MCF 10A (cell line): ENCODE data around the gene JRKL. TPM values are rescaled to one million over a fixed set of nuclear protein-coding genes. Genes with fewer than 3 reads are reported as not detected.

Source experiments
- BruUV-seq: library from RNA; stranded (reverse); fragments of 400-500 nt; replicated peaks from 2 replicates; lab custom pipeline; 2021; lab: Mats Ljungman, UMichigan
- CTCF ChIA-PET: fragments of 300-600 bp; sonication (Branson Sonifier 250); formaldehyde crosslinking; extraction: SDS; loops from one replicate; lab custom pipeline; 2021; ENCODE audit warnings: antibody characterized with exemption, inconsistent platforms; lab: Yijun Ruan, JAX
- POLR2A ChIA-PET: fragments of 300-600, 350-650 bp; sonication (Branson Sonifier 250); formaldehyde crosslinking; extraction: SDS; loops from one replicate; lab custom pipeline; 2020; ENCODE audit warnings: antibody characterized with exemption, inconsistent platforms; lab: Yijun Ruan, JAX
- DNase-seq: peaks from one replicate; pipeline ENCODE4 v3.0.0-alpha.2; 2018; ENCODE audit not compliant: unreplicated experiment
- H3K27ac Mint-ChIP-seq: one replicate; pipeline ENCODE4 v1.8.0; 2022; ENCODE audit warnings: mild to moderate bottlenecking, low read depth, mixed read lengths; ENCODE audit not compliant: unreplicated experiment
- H3K27me3 Mint-ChIP-seq: one replicate; pipeline ENCODE4 v1.8.0; 2022; ENCODE audit warnings: mixed read lengths; ENCODE audit not compliant: insufficient read depth, unreplicated experiment
- H3K36me3 Mint-ChIP-seq: one replicate; pipeline ENCODE4 v1.8.0; 2022; ENCODE audit warnings: mild to moderate bottlenecking, moderate library complexity, mixed read lengths; ENCODE audit not compliant: insufficient read depth, unreplicated experiment
- H3K4me1 Mint-ChIP-seq: one replicate; pipeline ENCODE4 v1.8.0; 2022; ENCODE audit warnings: mixed read lengths; ENCODE audit not compliant: insufficient read depth, unreplicated experiment
- H3K4me3 Mint-ChIP-seq: one replicate; pipeline ENCODE4 v1.8.0; 2022; ENCODE audit warnings: mild to moderate bottlenecking, moderate library complexity, mixed read lengths; ENCODE audit not compliant: unreplicated experiment
- H3K9me3 Mint-ChIP-seq: one replicate; pipeline ENCODE4 v1.8.0; 2022; ENCODE audit warnings: mixed read lengths; ENCODE audit not compliant: unreplicated experiment
- CTCF ChIP-seq: fragments of 200-600 bp; IDR thresholded peaks from one replicate; pipeline ENCODE4 v1.8.0; 2022; ENCODE audit warnings: antibody characterized with exemption, mild to moderate bottlenecking; ENCODE audit not compliant: unreplicated experiment
- intact Hi-C: fragments of 100-400 bp; cut with micrococcal nuclease; formaldehyde crosslinking; loops from 2 replicates; pipeline ENCODE4 v1.14.1; 2022
- total RNA-seq: library from RNA; stranded (reverse); gene quantifications from 2 replicates; pipeline ENCODE4 v1.2.3, GENCODE V29; 2022

The JRKL gene
- total RNA-seq, 1 experiment from 2014 or later = 11.5 TPM

DNA sequence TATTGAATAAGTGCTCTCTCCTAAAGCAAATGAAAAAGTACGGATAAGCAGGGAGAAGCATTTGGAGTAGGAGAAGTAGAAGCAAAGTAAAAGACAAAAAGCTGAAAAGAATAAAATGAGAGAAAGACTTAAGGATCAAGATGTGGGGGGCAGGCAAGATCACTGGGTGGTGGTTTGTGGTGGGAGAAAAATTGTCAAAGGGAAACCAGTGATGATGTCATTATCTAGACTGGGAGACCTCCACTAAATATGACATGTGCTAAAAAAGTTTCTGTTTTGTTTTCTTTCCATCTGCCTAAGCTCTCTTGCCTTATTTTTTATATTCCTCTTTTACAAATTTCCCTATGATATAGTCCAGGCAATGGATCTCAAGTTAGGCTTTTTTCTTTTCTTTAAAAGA, 32.0 kb upstream of the JRKL start:
- Mint-ChIP-seq H3K9me3 (no peaks in the 10 kb centered on the region), H3K27ac (no peak overlapping the region), H3K4me1 (no peaks in the 10 kb centered on the region), H3K4me3 (no peak overlapping the region), H3K27me3 (no peaks in the 10 kb centered on the region), H3K36me3 (peaks cover 18% of the 10 kb centered on the region)
- no peak for TF ChIP-seq CTCF
- intact Hi-C loops = no loop called here
- ChIA-PET POLR2A (interaction anchor here (1.0 kb wide), 1 partner anchor 15 kb away, joined by 3 read pairs; the partner anchor contains the start of gene MAML2), CTCF (interaction anchor here (3.9 kb wide), 1 partner anchor 14 kb away, joined by 18 read pairs; the partner anchor contains the start of gene MAML2)
- no peak for DNase-seq
- no TSS peak for BruUV-seq

DNA sequence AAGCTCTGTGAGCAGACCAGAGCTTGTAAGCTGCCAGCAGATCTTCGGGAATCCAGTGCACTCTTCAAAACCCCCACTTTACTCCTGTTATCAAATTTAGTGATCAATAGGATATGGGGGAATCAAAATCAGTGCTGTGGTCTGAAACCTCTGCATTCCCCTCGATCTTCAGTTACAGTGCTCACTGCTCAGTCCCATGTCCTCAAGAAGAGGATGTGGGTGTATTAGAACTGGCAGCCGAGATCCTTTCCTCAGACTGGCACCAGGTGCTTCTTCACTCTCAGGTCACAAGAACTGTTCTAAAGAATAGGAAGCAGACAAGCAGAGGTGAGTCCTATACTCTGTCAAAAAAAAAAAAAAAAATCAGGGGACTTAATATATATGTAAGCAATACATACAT, 31.5 kb upstream of the JRKL start:
- CTCF ChIA-PET = interaction anchor here (3.9 kb wide), 1 partner anchor 15 kb away, joined by 18 read pairs; the partner anchor contains the start of gene MAML2
- H3K9me3 Mint-ChIP-seq = no peaks in the 10 kb centered on the region
- H3K4me3 Mint-ChIP-seq = no peak overlapping the region
- H3K4me1 Mint-ChIP-seq = no peaks in the 10 kb centered on the region
- DNase-seq = no peak
- H3K27me3 Mint-ChIP-seq = no peaks in the 10 kb centered on the region
- intact Hi-C loops = no loop called here
- POLR2A ChIA-PET = interaction anchor here (1.0 kb wide), 1 partner anchor 15 kb away, joined by 3 read pairs; the partner anchor contains the start of gene MAML2
- TF ChIP-seq CTCF = no peak
- BruUV-seq = no TSS peak
- H3K36me3 Mint-ChIP-seq = peaks cover 19% of the 10 kb centered on the region
- no peak overlapping the region for H3K27ac Mint-ChIP-seq

GRCh38 chr11:96361778-96362177, 28.0 kb upstream of the JRKL start:
- H3K9me3 Mint-ChIP-seq = no peaks in the 10 kb centered on the region
- H3K27me3 Mint-ChIP-seq = no peaks in the 10 kb centered on the region
- no peak for DNase-seq
- H3K4me1 Mint-ChIP-seq = no peaks in the 10 kb centered on the region
- ChIA-PET CTCF (interaction anchor here (0.7 to 0.8 kb wide), 2 partner anchors 9 to 10 kb away, joined by 3 read pairs; no protein-coding TSS in a partner anchor), POLR2A (interaction anchor here (0.7 to 1.6 kb wide), 2 partner anchors 10 to 1295 kb away, joined by 3 to 6 read pairs; partner anchors contain the start of gene SRSF8)
- H3K36me3 Mint-ChIP-seq = peaks cover 21% of the 10 kb centered on the region
- no peak overlapping the region for H3K27ac Mint-ChIP-seq
- no TSS peak for BruUV-seq
- no peak overlapping the region for H3K4me3 Mint-ChIP-seq
- no peak for TF ChIP-seq CTCF
- intact Hi-C loops = no loop called here

DNA sequence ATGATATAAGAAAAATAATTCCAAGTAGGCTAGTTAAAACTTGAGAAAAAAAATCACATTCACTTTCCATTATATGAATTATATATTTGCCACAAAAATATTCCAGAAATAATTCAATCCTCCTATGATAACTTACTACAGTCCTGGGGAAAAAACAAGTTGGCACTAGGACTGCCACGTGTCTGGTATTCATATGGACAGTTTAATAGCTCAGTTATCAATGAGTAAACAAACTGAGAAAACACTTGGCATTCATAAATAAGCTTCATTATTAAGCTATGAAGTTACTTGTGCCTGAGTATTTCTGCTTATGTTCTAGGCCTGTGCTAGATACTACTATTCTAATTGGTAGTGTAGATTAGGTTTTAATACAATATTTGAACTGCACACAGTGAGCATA, 24.3 kb upstream of the JRKL start:
- no TSS peak for BruUV-seq

More for the DNA sequence above, 24.3 kb upstream of the JRKL start:
- Mint-ChIP-seq H3K9me3 (no peaks in the 10 kb centered on the region), H3K4me3 (no peak overlapping the region), H3K36me3 (peaks cover 24% of the 10 kb centered on the region), H3K4me1 (no peaks in the 10 kb centered on the region), H3K27me3 (no peaks in the 10 kb centered on the region), H3K27ac (no peak overlapping the region)
- POLR2A ChIA-PET = interaction anchor here (1.6 kb wide), 1 partner anchor 24 kb away, joined by 5 read pairs; the partner anchor contains the start of gene CCDC82
- no peak for DNase-seq
- intact Hi-C loops = no loop called here
- no peak for TF ChIP-seq CTCF
- CTCF ChIA-PET = interaction anchor here (0.7 to 1.8 kb wide), 2 partner anchors 21 to 22 kb away, joined by 3 to 7 read pairs; no protein-coding TSS in a partner anchor
